CD4-positive, alpha-beta T cell (primary cell): ENCODE data around the gene CEP85L. TPM values are rescaled to one million over a fixed set of nuclear protein-coding genes. Genes with fewer than 3 reads are reported as not detected.
A peak's percentile ranks its signal among the peaks of the same experiment; 100 is the strongest.

Experiments used
- ATAC-seq: fragments of 200-7000 bp; cut with Tn5 transposase; one replicate; pipeline ENCODE4 v1.10.0; 2022; ENCODE audit warnings: mild to moderate bottlenecking; ENCODE audit not compliant: poor library complexity
- CTCF ChIA-PET: fragments of 350-600 bp; sonication (Branson Sonifier 250); formaldehyde crosslinking; loops from one replicate; lab custom pipeline; 2021; ENCODE audit warnings: antibody characterized with exemption, inconsistent platforms; lab: Charles Lee
- POLR2A ChIA-PET: fragments of 350-600 bp; sonication (Branson Sonifier 250); formaldehyde crosslinking; loops from one replicate; lab custom pipeline; 2021; ENCODE audit warnings: antibody characterized with exemption, inconsistent platforms; lab: Charles Lee
- DNase-seq, 14 experiments: peaks; one replicate each; pipeline ENCODE4 v3.0.0-alpha.2; 2013 to 2020; ENCODE audit warnings: mixed read lengths in 2 of 14
- H3K27ac ChIP-seq, 2 donors: one replicate each; pipeline versions ENCODE4 v1.5.1 to v1.7.0; 2013; ENCODE audit warnings: low read length in 2 of 2, low read depth in 1 of 2, mild to moderate bottlenecking in 1 of 2
- H3K27me3 ChIP-seq, 2 experiments: 1 replicate in 1 of 2; 2 replicates in 1 of 2; pipeline versions ENCODE4 v1.6.1 to v1.7.0; 2013; ENCODE audit warnings: low read length in 2 of 2, control low read depth in 1 of 2, mild to moderate bottlenecking in 1 of 2, moderate library complexity in 1 of 2; ENCODE audit not compliant: insufficient read depth in 2 of 2, control insufficient read depth in 1 of 2
- H3K36me3 ChIP-seq: one replicate; pipeline ENCODE4 v1.6.1; 2013; ENCODE audit warnings: low read length, control low read depth; ENCODE audit not compliant: insufficient read depth
- H3K4me1 ChIP-seq: one replicate; pipeline ENCODE4 v1.6.1; 2013; ENCODE audit warnings: low read length, control low read depth; ENCODE audit not compliant: insufficient read depth
- H3K4me3 ChIP-seq: one replicate; pipeline ENCODE4 v1.5.1; 2013; ENCODE audit warnings: mild to moderate bottlenecking, low read length, moderate library complexity
- H3K9me3 ChIP-seq, 2 experiments: 1 replicate in 1 of 2; 2 replicates in 1 of 2; pipeline versions ENCODE4 v1.6.1 to v1.7.0; 2013; ENCODE audit warnings: low read length in 2 of 2, mild to moderate bottlenecking in 2 of 2, control low read depth in 1 of 2, moderate library complexity in 1 of 2; ENCODE audit not compliant: control insufficient read depth in 1 of 2, insufficient read depth in 1 of 2
- H3K27ac Mint-ChIP-seq: one replicate; pipeline ENCODE4 v1.8.0; 2020; ENCODE audit warnings: mixed read lengths
- H3K27me3 Mint-ChIP-seq: one replicate; pipeline ENCODE4 v1.8.0; 2021; ENCODE audit warnings: mixed read lengths
- H3K36me3 Mint-ChIP-seq: one replicate; pipeline ENCODE4 v1.8.0; 2021; ENCODE audit warnings: low read depth, mixed read lengths
- H3K4me1 Mint-ChIP-seq: one replicate; pipeline ENCODE4 v1.8.0; 2021; ENCODE audit warnings: low read depth, mixed read lengths
- H3K4me3 Mint-ChIP-seq: one replicate; pipeline ENCODE4 v1.8.0; 2020; ENCODE audit warnings: mild to moderate bottlenecking, mixed read lengths
- H3K9me3 Mint-ChIP-seq: one replicate; pipeline ENCODE4 v1.8.0; 2020; ENCODE audit warnings: mixed read lengths
- CTCF ChIP-seq: fragments of 200-600 bp; IDR thresholded peaks from one replicate; pipeline ENCODE4 v1.8.0; 2022; ENCODE audit warnings: antibody characterized with exemption, mild to moderate bottlenecking
- intact Hi-C, 2 experiments: fragments of 100-400 bp; cut with DNase I in 1 of 2; cut with micrococcal nuclease in 1 of 2; formaldehyde crosslinking; loops; one replicate each; pipeline versions ENCODE4 v1.15.1 to v1.9.0; 2023 to 2025; cut with DNase I, micrococcal nuclease
- total RNA-seq, 174 experiments: library from RNA in 2 of 174; stranded (reverse) in 2 of 174; gene quantifications; one replicate each; pipeline ENCODE4 v1.2.3 and lab custom pipeline; 2021 to 2026

The CEP85L gene
- total RNA-seq, 2 experiments from 2014 or later, result 76.2 to 80.7 TPM

DNA sequence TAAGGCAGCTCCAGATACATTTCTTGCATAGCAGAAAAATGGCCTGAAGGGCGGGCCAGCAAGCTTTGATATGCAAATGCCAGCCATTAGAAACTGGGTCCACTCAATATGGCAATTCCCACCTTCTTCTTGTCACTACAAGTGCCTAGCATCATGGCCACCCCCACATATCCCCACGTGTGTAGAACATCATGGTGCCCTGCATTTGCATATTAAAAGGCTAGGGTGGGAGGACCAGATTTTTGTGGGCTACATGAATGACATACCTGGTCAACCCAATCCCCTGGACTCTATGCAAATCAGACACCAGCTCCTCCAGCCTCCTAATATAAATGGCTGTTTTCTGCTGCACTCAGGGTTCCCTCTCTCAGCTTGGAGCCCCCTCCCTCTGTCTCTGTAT lies 71.6 kb downstream of the CEP85L start:
- no peaks in the 10 kb centered on the region for H3K27me3 ChIP-seq
- TF ChIP-seq CTCF, result no peak
- peaks cover 4% of the 10 kb centered on the region for H3K9me3 Mint-ChIP-seq
- peaks cover 9% of the 10 kb centered on the region for H3K4me1 Mint-ChIP-seq
- peaks cover 97% of the 10 kb centered on the region for H3K36me3 Mint-ChIP-seq
- no peak overlapping the region for H3K4me3 ChIP-seq
- peaks cover 42% of the 10 kb centered on the region for H3K36me3 ChIP-seq
- peaks cover 24 to 57% of the 10 kb centered on the region in 2 experiments for H3K9me3 ChIP-seq
- DNase-seq, result no peak
- no peak for ATAC-seq
- no peak overlapping the region for H3K27ac Mint-ChIP-seq
- H3K4me1 ChIP-seq, result no peaks in the 10 kb centered on the region
- CTCF ChIA-PET, result interaction anchor here (1.1 to 1.4 kb wide), 2 partner anchors 15 to 221 kb away, joined by 3 to 4 read pairs; no protein-coding TSS in a partner anchor
- H3K27me3 Mint-ChIP-seq, result no peaks in the 10 kb centered on the region
- H3K4me3 Mint-ChIP-seq, result no peak overlapping the region
- POLR2A ChIA-PET, result no interaction called here
- H3K27ac ChIP-seq, result no peak overlapping the region
- intact Hi-C loops, result no loop called here

DNA sequence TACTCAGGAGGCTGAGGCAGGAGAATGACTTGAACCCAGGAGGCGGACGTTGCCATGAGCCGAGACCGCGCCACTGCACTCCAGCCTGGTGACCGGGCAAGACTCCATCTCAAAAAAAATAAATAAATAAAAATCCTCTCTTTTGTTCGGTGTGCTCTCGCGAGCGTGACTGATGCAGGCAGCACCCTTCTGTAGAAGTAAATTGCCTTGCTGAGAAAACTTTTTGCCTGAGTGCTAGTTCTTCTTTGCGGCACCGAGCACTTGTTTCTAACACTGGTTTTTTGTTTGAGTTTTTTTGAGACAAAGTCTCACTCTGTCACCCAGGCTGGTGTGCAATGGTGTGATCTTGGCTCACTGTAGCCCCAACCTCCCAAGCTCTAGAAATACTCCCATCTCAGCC lies 72.8 kb downstream of the CEP85L start:
- peaks cover 9% of the 10 kb centered on the region for H3K9me3 Mint-ChIP-seq
- Histone ChIP-seq H3K4me3 (no peak overlapping the region), H3K36me3 (peaks cover 52% of the 10 kb centered on the region), H3K27ac (no peak overlapping the region), H3K4me1 (no peaks in the 10 kb centered on the region), H3K27me3 (no peaks in the 10 kb centered on the region), H3K9me3 (peaks cover 29 to 68% of the 10 kb centered on the region in 2 experiments)
- peaks cover 98% of the 10 kb centered on the region for H3K36me3 Mint-ChIP-seq
- ChIA-PET CTCF (no interaction called here), POLR2A (no interaction called here)
- no peaks in the 10 kb centered on the region for H3K27me3 Mint-ChIP-seq
- no peak overlapping the region for H3K27ac Mint-ChIP-seq
- peaks cover 9% of the 10 kb centered on the region for H3K4me1 Mint-ChIP-seq
- H3K4me3 Mint-ChIP-seq, result no peak overlapping the region
- peak in 1 of 14 experiments; percentile 15 for DNase-seq
- ATAC-seq, result no peak
- intact Hi-C loops, result no loop called here
- TF ChIP-seq CTCF, result no peak

GRCh38 chr6:118577972-118578371 lies 73.4 kb downstream of the CEP85L start:
- no peak overlapping the region for H3K27ac ChIP-seq
- intact Hi-C loops, result no loop called here
- H3K9me3 Mint-ChIP-seq, result peaks cover 11% of the 10 kb centered on the region
- peak overlapping the region; percentile 24 for H3K27ac Mint-ChIP-seq
- ChIA-PET POLR2A (no interaction called here), CTCF (no interaction called here)
- no peaks in the 10 kb centered on the region for H3K27me3 Mint-ChIP-seq
- H3K4me1 Mint-ChIP-seq, result peaks cover 9% of the 10 kb centered on the region
- ATAC-seq (no peak), DNase-seq (no peak)
- peaks cover 97% of the 10 kb centered on the region for H3K36me3 Mint-ChIP-seq
- no peak overlapping the region for H3K4me3 Mint-ChIP-seq
- no peaks in the 10 kb centered on the region for H3K27me3 ChIP-seq
- TF ChIP-seq CTCF, result no peak
- peaks cover 28 to 70% of the 10 kb centered on the region in 2 experiments for H3K9me3 ChIP-seq
- peaks cover 49% of the 10 kb centered on the region for H3K36me3 ChIP-seq
- H3K4me1 ChIP-seq, result no peaks in the 10 kb centered on the region
- no peak overlapping the region for H3K4me3 ChIP-seq
